Measurements from ENCODE around the gene SH3GL1.
"Not testable (repeated sequence)": the region's sequence is repeated elsewhere in the genome, so short reads cannot be mapped to it uniquely, and the experiment has no call there.

- TF ChIP-seq EP300 (IDR thresholded peaks at IDR 0.05; ENCODE audit: low read length); ETV1 (tag; conservative IDR thresholded peaks at IDR 0.05; ENCODE audit: low read depth); ETV5 (CRISPR knock-in tag; IDR thresholded peaks at IDR 0.05; ENCODE audit: low read depth); ATF1 (CRISPR knock-in tag; IDR thresholded peaks at IDR 0.05); ATF1 (tag; IDR thresholded peaks at IDR 0.05); TBP (optimal IDR thresholded peaks at IDR 0.05; ENCODE audit: low read depth, low read length): not testable (repeated sequence)
- TF ChIP-seq, protein P1, sequence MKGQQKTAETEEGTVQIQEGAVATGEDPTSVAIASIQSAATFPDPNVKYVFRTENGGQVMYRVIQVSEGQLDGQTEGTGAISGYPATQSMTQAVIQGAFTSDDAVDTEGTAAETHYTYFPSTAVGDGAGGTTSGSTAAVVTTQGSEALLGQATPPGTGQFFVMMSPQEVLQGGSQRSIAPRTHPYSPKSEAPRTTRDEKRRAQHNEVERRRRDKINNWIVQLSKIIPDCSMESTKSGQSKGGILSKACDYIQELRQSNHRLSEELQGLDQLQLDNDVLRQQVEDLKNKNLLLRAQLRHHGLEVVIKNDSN (CRISPR knock-in tag; IDR thresholded peaks at IDR 0.05), result not testable (repeated sequence)
These were observed 51.1 kb downstream of the SH3GL1 start for GRCh38 chr19:4349225-4349624.

Measured in K562 (cell line).